HG02981 (cell line): ENCODE measurements around the gene AFF3.
"Not testable (repeated sequence)": the region's sequence is repeated elsewhere in the genome, so short reads cannot be mapped to it uniquely, and the experiment has no call there.

Source experiments
- ATAC-seq: cut with Tn5 transposase; IDR thresholded peaks from one replicate; pipeline ENCODE4 v1.9.1; 2021; ENCODE audit warnings: mild to moderate bottlenecking, moderate library complexity; ENCODE audit not compliant: unreplicated experiment

AFF3 gene

GRCh38 chr2:99940963-99941362 lies 201.4 kb downstream of the AFF3 start:
- ATAC-seq: no peak

GRCh38 chr2:99939135-99939534 lies 203.3 kb downstream of the AFF3 start:
- ATAC-seq: no peak

- ATAC-seq: no peak
These were observed 204.1 kb downstream of the AFF3 start for GRCh38 chr2:99938250-99938649.

GRCh38 chr2:99936065-99936464 lies 206.3 kb downstream of the AFF3 start:
- no peak for ATAC-seq

GRCh38 chr2:99935662-99936061 lies 206.7 kb downstream of the AFF3 start:
- ATAC-seq: no peak

GRCh38 chr2:99933894-99934650 lies 208.3 kb downstream of the AFF3 start:
- no peak for ATAC-seq

GRCh38 chr2:99933491-99933890 lies 208.9 kb downstream of the AFF3 start:
- not testable (repeated sequence) for ATAC-seq

GRCh38 chr2:99928470-99929053 lies 213.8 kb downstream of the AFF3 start:
- no peak for ATAC-seq

GRCh38 chr2:99927690-99928207 lies 214.6 kb downstream of the AFF3 start:
- ATAC-seq: not testable (repeated sequence)

- ATAC-seq: no peak
These were observed 215.4 kb downstream of the AFF3 start for GRCh38 chr2:99926986-99927385.

- no peak for ATAC-seq
These were observed 216.4 kb downstream of the AFF3 start for GRCh38 chr2:99925960-99926359.

- no peak for ATAC-seq
These were observed 219.7 kb downstream of the AFF3 start for GRCh38 chr2:99922664-99923063.

GRCh38 chr2:99921903-99922302 lies 220.5 kb downstream of the AFF3 start:
- ATAC-seq: no peak

- no peak for ATAC-seq
These were observed 224.0 kb downstream of the AFF3 start for GRCh38 chr2:99918389-99918788.

GRCh38 chr2:99915108-99915675 lies 227.2 kb downstream of the AFF3 start:
- ATAC-seq: no peak

- no peak for ATAC-seq
These were observed 230.7 kb downstream of the AFF3 start for GRCh38 chr2:99911736-99912135.

GRCh38 chr2:99910902-99911301 lies 231.5 kb downstream of the AFF3 start:
- no peak for ATAC-seq

- no peak for ATAC-seq
These were observed 236.8 kb downstream of the AFF3 start for GRCh38 chr2:99905636-99906035.

GRCh38 chr2:99905025-99905424 lies 237.4 kb downstream of the AFF3 start:
- ATAC-seq: no peak

GRCh38 chr2:99903981-99904380 lies 238.4 kb downstream of the AFF3 start:
- ATAC-seq: no peak

- no peak for ATAC-seq
These were observed 241.8 kb downstream of the AFF3 start for GRCh38 chr2:99900556-99900955.

GRCh38 chr2:99899882-99900281 lies 242.5 kb downstream of the AFF3 start:
- ATAC-seq: no peak
